ENCODE data around the gene OLFML3. TPM values are rescaled to one million over a fixed set of nuclear protein-coding genes. Genes with fewer than 3 reads are reported as not detected.

Gene OLFML3
- total RNA-seq, 1 donor from 2014 or later, result 26.4 TPM

DNA sequence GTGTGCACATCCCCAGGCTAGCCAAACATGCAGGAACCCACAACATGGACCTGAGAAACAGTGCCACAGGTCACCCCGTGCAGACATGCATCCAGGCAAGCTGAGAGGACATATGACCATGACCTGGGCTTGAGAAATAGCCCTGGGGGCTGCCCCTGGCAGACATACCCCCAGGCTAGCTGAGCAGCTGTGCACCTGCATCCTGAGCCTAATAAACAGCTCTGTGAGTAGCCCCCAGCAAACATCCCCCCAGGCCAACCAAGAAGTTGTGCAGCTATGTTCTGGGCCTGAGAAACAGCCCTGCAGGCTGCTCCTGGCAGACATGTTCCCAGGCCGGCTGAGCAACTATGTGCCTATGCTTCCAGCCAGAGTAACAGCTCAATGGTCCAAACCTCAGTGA is 14.5 kb downstream of the OLFML3 start:
- Histone ChIP-seq H3K27ac (no peak overlapping the region), H3K9me3 (peaks cover 5 to 20% of the 10 kb centered on the region in 2 donors), H3K4me3 (no peak overlapping the region), H3K27me3 (no peaks in the 10 kb centered on the region), H3K36me3 (no peaks in the 10 kb centered on the region), H3K4me1 (no peaks in the 10 kb centered on the region)
- no peak for DNase-seq (ENCODE audit: low spot score in 2 of 2)
- TF ChIP-seq, protein P1, sequence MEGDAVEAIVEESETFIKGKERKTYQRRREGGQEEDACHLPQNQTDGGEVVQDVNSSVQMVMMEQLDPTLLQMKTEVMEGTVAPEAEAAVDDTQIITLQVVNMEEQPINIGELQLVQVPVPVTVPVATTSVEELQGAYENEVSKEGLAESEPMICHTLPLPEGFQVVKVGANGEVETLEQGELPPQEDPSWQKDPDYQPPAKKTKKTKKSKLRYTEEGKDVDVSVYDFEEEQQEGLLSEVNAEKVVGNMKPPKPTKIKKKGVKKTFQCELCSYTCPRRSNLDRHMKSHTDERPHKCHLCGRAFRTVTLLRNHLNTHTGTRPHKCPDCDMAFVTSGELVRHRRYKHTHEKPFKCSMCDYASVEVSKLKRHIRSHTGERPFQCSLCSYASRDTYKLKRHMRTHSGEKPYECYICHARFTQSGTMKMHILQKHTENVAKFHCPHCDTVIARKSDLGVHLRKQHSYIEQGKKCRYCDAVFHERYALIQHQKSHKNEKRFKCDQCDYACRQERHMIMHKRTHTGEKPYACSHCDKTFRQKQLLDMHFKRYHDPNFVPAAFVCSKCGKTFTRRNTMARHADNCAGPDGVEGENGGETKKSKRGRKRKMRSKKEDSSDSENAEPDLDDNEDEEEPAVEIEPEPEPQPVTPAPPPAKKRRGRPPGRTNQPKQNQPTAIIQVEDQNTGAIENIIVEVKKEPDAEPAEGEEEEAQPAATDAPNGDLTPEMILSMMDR (IDR thresholded peaks at IDR 0.05), result no peak
- intact Hi-C loops (cut with DNase I), result no loop called here

DNA sequence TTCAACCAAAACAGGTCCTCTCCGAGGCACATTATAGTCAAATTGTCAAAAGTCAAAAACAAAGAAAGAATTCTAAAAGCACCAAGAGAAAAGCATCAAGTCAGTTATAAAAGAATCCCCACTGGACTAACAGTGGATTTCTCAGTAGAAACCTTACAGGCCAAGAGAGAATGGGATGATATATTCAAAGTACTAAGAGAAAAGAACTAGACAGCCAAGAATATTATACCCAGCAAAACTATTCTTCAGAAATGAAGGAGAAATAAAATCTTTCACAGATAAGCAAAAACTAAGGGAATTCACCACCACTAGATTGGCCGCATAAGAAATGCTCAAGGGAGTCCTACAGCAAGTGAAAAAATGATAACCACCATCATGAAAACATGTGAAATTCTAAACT is 16.1 kb downstream of the OLFML3 start:
- Histone ChIP-seq H3K4me1 (no peaks in the 10 kb centered on the region), H3K27ac (no peak overlapping the region), H3K27me3 (no peaks in the 10 kb centered on the region), H3K9me3 (peaks cover 5 to 20% of the 10 kb centered on the region in 2 donors), H3K4me3 (no peak overlapping the region), H3K36me3 (no peaks in the 10 kb centered on the region)
- intact Hi-C loops (cut with DNase I), result no loop called here
- DNase-seq (ENCODE audit: low spot score in 2 of 2), result no peak
- TF ChIP-seq, protein P1 (IDR thresholded peaks at IDR 0.05), result no peak

DNA sequence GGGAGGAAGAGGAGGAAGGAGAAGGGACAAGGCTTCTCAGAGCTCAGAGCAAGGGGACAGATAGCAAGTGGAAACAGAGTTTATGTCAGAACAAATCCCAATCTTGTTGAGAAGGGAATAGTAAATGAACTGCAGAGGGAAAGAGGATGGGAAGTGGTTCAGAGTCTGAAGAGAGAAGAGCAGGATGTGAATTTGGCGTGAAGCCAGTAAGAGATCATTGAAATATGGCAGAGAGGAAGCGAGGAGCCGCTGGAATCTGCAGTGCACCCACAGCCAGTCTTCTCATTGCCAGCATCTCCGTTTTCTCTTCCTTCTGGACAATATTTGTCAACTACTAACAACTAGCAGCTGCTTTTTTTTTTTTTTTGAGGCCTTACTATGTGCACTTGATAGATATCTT is 19.1 kb downstream of the OLFML3 start:
- peak in 1 of 2 donors; percentile 35 for DNase-seq (ENCODE audit: low spot score in 2 of 2)
- Histone ChIP-seq H3K27ac (no peak overlapping the region), H3K4me1 (no peaks in the 10 kb centered on the region), H3K9me3 (peaks cover 5 to 20% of the 10 kb centered on the region in 2 donors), H3K36me3 (no peaks in the 10 kb centered on the region), H3K4me3 (no peak overlapping the region), H3K27me3 (no peaks in the 10 kb centered on the region)
- intact Hi-C loops (cut with DNase I), result no loop called here
- TF ChIP-seq, protein P1 (IDR thresholded peaks at IDR 0.05), result no peak

DNA sequence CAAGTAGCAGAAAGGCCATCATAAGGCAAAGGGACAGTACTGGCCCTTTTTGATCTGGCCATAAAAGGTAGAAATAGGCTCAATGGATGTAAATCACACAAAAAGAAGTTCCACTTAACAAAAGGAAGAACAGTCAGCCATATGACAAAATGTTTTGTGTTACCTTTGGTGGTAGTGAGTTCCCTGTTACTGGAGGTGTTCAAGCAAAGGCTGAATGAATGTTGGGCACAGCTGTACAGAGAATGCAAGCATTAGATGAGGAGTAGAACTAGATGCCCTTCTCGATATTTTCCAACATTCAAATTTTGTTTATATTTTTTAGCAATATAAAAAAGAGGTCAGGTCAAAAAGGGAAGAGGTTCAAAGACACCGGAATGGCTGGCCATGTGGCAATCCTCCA is 20.0 kb downstream of the OLFML3 start:
- H3K27me3 ChIP-seq, result no peaks in the 10 kb centered on the region
- no peak overlapping the region for H3K4me3 ChIP-seq
- peak in 1 of 2 donors; percentile 5 for DNase-seq (ENCODE audit: low spot score in 2 of 2)
- intact Hi-C loops (cut with DNase I), result no loop called here
- H3K9me3 ChIP-seq, result peaks cover 5 to 17% of the 10 kb centered on the region in 2 donors
- no peak overlapping the region for H3K27ac ChIP-seq
- no peaks in the 10 kb centered on the region for H3K4me1 ChIP-seq
- TF ChIP-seq, protein P1 (IDR thresholded peaks at IDR 0.05), result no peak
- no peaks in the 10 kb centered on the region for H3K36me3 ChIP-seq

DNA sequence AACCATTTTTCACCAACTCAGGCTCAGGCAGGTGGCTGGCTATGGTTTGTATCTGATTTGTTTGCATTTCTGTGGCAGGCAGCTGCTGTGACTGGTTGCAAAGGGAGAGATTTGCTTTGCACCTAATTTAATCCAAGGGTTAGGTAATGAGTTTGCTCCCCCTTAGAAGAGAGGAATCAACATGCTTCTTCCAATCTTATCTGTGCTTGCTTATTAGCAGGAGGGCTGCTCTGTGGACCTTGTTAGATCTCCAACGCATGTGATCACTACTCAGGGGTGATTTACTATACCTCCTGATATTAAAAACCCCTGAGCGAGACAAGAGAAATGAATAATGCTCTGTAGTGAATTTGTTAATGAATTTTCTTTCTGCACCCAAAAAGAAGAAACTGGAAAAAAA is 20.5 kb downstream of the OLFML3 start:
- Histone ChIP-seq H3K9me3 (peaks cover 5 to 11% of the 10 kb centered on the region in 2 donors), H3K4me1 (no peaks in the 10 kb centered on the region), H3K27me3 (no peaks in the 10 kb centered on the region), H3K4me3 (no peak overlapping the region), H3K27ac (no peak overlapping the region), H3K36me3 (no peaks in the 10 kb centered on the region)
- intact Hi-C loops (cut with DNase I), result no loop called here
- TF ChIP-seq, protein P1 (IDR thresholded peaks at IDR 0.05), result no peak
- DNase-seq (ENCODE audit: low spot score in 2 of 2), result peak in 1 of 2 donors; percentile 8

DNA sequence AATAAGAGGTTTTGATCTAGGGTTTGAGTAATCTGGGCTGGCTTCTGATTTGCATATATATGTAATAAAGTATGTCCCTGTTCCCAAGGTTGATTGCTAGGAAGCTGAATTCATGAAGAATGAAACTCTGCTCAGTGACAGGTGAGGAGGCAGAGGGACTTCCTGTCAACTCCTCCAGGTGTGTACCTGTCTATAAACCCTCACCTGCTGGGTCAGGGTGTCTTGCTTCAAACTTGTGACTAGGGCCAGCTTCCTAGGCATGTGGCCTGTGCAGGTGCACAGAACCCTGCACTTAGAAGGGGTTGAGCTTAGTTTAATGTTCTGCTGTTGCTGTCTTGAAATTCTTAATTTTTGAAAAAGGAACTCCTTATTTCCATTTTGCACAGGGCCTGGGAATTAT is 21.1 kb downstream of the OLFML3 start:
- Histone ChIP-seq H3K27ac (no peak overlapping the region), H3K36me3 (no peaks in the 10 kb centered on the region), H3K4me3 (no peak overlapping the region), H3K9me3 (peaks cover 1 to 5% of the 10 kb centered on the region in 2 donors), H3K4me1 (no peaks in the 10 kb centered on the region), H3K27me3 (no peaks in the 10 kb centered on the region)
- intact Hi-C loops (cut with DNase I), result no loop called here
- TF ChIP-seq, protein P1 (IDR thresholded peaks at IDR 0.05), result no peak
- DNase-seq (ENCODE audit: low spot score in 2 of 2), result peak in 1 of 2 donors; percentile 24
